H1 (cell line): ENCODE measurements around the gene ZBTB18. TPM values are rescaled to one million over a fixed set of nuclear protein-coding genes. Genes with fewer than 3 reads are reported as not detected.

Experiments used
- CTCF ChIA-PET: fragments of 300-600 bp; sonication (Branson Sonifier 250); formaldehyde crosslinking; loops from one replicate; lab custom pipeline; 2021; ENCODE audit not compliant: partially characterized antibody; lab: Charles Lee
- POLR2A ChIA-PET: fragments of 300-600 bp; sonication (Branson Sonifier 250); formaldehyde crosslinking; loops from one replicate; lab custom pipeline; 2021; ENCODE audit warnings: inconsistent platforms; ENCODE audit not compliant: partially characterized antibody; lab: Charles Lee
- DNase-seq, 2 experiments: peaks; one replicate each; pipeline versions ENCODE4 v3.0.0 to v3.0.0-alpha.2; 2010 to 2022; ENCODE audit warnings: low spot score in 2 of 2, low read depth in 1 of 2, mixed read lengths in 1 of 2
- FAIRE-seq: peaks from 2 replicates; lab custom pipeline; 2011; peaks lifted over from hg19 to GRCh38; lab: Jason Lieb, UNC
- H2AFZ ChIP-seq: 2 replicates; pipeline ENCODE4 v1.8.1; 2012; ENCODE audit warnings: low read length, inconsistent platforms
- H2AK5ac ChIP-seq: 2 replicates; pipeline ENCODE4 v1.6.1; 2013; ENCODE audit warnings: low read depth, low read length
- H2BK120ac ChIP-seq: replicated peaks from 2 replicates; pipeline ENCODE3; 2013; ENCODE audit warnings: low read depth, low read length, inconsistent platforms
- H2BK12ac ChIP-seq: 2 replicates; pipeline ENCODE4 v1.6.1; 2013; ENCODE audit warnings: low read depth, low read length
- H2BK15ac ChIP-seq: 2 replicates; pipeline ENCODE4 v1.6.1; 2013; ENCODE audit warnings: low read length
- H2BK20ac ChIP-seq: 2 replicates; pipeline ENCODE4 v1.6.1; 2013; ENCODE audit warnings: low read length
- H2BK5ac ChIP-seq: 2 replicates; pipeline ENCODE4 v1.6.1; 2013; ENCODE audit warnings: low read depth, low read length
- H3K14ac ChIP-seq: 2 replicates; pipeline ENCODE4 v1.6.1; 2013; ENCODE audit warnings: inconsistent platforms; ENCODE audit not compliant: insufficient read length
- H3K18ac ChIP-seq: 2 replicates; pipeline ENCODE4 v1.6.1; 2013; ENCODE audit warnings: low read length; ENCODE audit errors: extremely low read depth
- H3K23ac ChIP-seq: 2 replicates; pipeline ENCODE4 v1.6.1; 2013; ENCODE audit warnings: inconsistent platforms; ENCODE audit not compliant: insufficient read length
- H3K23me2 ChIP-seq: 2 replicates; pipeline ENCODE4 v1.6.1; 2013; ENCODE audit warnings: low read depth, low read length
- H3K27ac ChIP-seq: 2 replicates; pipeline ENCODE4 v1.6.1; 2011; ENCODE audit warnings: low read depth, low read length, inconsistent platforms
- H3K27me3 ChIP-seq, 4 experiments: replicated peaks in 1 of 4; 1 replicate in 1 of 4; 2 replicates in 3 of 4; pipeline versions ENCODE4 v1.6.1 to v1.8.1; 2011 to 2013; ENCODE audit warnings: low read length in 3 of 4, mild to moderate bottlenecking in 3 of 4, inconsistent platforms in 2 of 4, mixed read lengths in 2 of 4, moderate library complexity in 1 of 4; ENCODE audit not compliant: control insufficient read depth in 3 of 4, insufficient read depth in 3 of 4; ENCODE audit errors: extremely low read depth in 1 of 4
- H3K36me3 ChIP-seq, 4 experiments: 2 replicates each; pipeline versions ENCODE4 v1.6.1 to v1.8.1; 2011 to 2013; ENCODE audit warnings: mild to moderate bottlenecking in 4 of 4, low read length in 3 of 4, moderate library complexity in 2 of 4, control low read depth in 1 of 4, inconsistent platforms in 1 of 4; ENCODE audit not compliant: insufficient read depth in 4 of 4, control insufficient read depth in 2 of 4
- H3K4ac ChIP-seq: replicated peaks from 2 replicates; pipeline ENCODE3; 2013; ENCODE audit warnings: low read length, low read depth, mixed read lengths, inconsistent platforms; ENCODE audit not compliant: insufficient read length
- H3K4me1 ChIP-seq, 4 experiments: replicated peaks in 1 of 4; 1 replicate in 1 of 4; 2 replicates in 3 of 4; pipeline versions ENCODE4 v1.6.1 to v1.8.1; 2011 to 2013; ENCODE audit warnings: low read length in 3 of 4, inconsistent platforms in 2 of 4, mixed read lengths in 1 of 4; ENCODE audit not compliant: insufficient read depth in 4 of 4, control insufficient read depth in 3 of 4
- H3K4me2 ChIP-seq, 2 experiments: 2 replicates each; pipeline versions ENCODE4 v1.6.1 to v1.8.1; 2011 to 2013; ENCODE audit warnings: low read depth in 2 of 2, low read length in 2 of 2, control low read depth in 1 of 2, inconsistent platforms in 1 of 2, mild to moderate bottlenecking in 1 of 2; ENCODE audit not compliant: insufficient read depth in 1 of 2
- H3K4me3 ChIP-seq, 4 experiments: fragments of 200-600, 300-600 bp in 1 of 4; sonication (generic), shearing (Covaris generic), sonication (Bioruptor Twin) in 1 of 4; 2 replicates each; pipeline versions ENCODE4 v1.5.1 to v1.8.1; 2011 to 2016; ENCODE audit warnings: low read length in 4 of 4, low read depth in 3 of 4, control low read depth in 2 of 4, inconsistent platforms in 2 of 4, mild to moderate bottlenecking in 2 of 4, mixed read lengths in 1 of 4, moderate library complexity in 1 of 4; ENCODE audit not compliant: insufficient read depth in 2 of 4; ENCODE audit errors: extremely low read depth in 1 of 4
- H3K56ac ChIP-seq: replicated peaks from 2 replicates; pipeline ENCODE3; 2013; ENCODE audit warnings: low read depth, mild to moderate bottlenecking, mixed read lengths, low read length, inconsistent platforms; ENCODE audit not compliant: insufficient read length
- H3K79me1 ChIP-seq: 2 replicates; pipeline ENCODE4 v1.6.1; 2013; ENCODE audit warnings: low read depth, low read length, control low read depth
- H3K79me2 ChIP-seq, 2 experiments: 2 replicates each; pipeline versions ENCODE4 v1.6.1 to v1.8.1; 2012 to 2013; ENCODE audit warnings: low read length in 2 of 2, mild to moderate bottlenecking in 2 of 2, inconsistent platforms in 1 of 2; ENCODE audit not compliant: insufficient read depth in 2 of 2, control insufficient read depth in 1 of 2
- H3K9ac ChIP-seq, 4 experiments: replicated peaks in 1 of 4; 1 replicate in 1 of 4; 2 replicates in 3 of 4; pipeline versions ENCODE4 v1.6.1 to v1.8.1; 2011 to 2013; ENCODE audit warnings: low read depth in 3 of 4, low read length in 3 of 4, control low read depth in 2 of 4, mild to moderate bottlenecking in 2 of 4, moderate library complexity in 2 of 4, inconsistent platforms in 1 of 4; ENCODE audit errors: extremely low read depth in 1 of 4
- H3K9me3 ChIP-seq, 2 experiments: 2 replicates each; pipeline versions ENCODE4 v1.6.1 to v1.8.1; 2012 to 2013; ENCODE audit warnings: mild to moderate bottlenecking in 2 of 2, moderate library complexity in 2 of 2, control low read depth in 1 of 2, inconsistent platforms in 1 of 2, low read depth in 1 of 2, low read length in 1 of 2, mixed read lengths in 1 of 2; ENCODE audit not compliant: insufficient read depth in 2 of 2
- H4K20me1 ChIP-seq, 2 experiments: replicated peaks in 1 of 2; 2 replicates each; pipeline versions ENCODE3 to v1.8.1; 2011 to 2013; ENCODE audit warnings: inconsistent platforms in 2 of 2, low read length in 2 of 2, mild to moderate bottlenecking in 1 of 2; ENCODE audit not compliant: insufficient read depth in 2 of 2, control insufficient read depth in 1 of 2
- H4K5ac ChIP-seq: 2 replicates; pipeline ENCODE4 v1.6.1; 2013; ENCODE audit warnings: low read length, low read depth, mixed read lengths, inconsistent platforms; ENCODE audit not compliant: insufficient read length
- H4K8ac ChIP-seq: 2 replicates; pipeline ENCODE4 v1.8.0; 2013; ENCODE audit warnings: mild to moderate bottlenecking, moderate library complexity, low read length, inconsistent platforms; ENCODE audit not compliant: insufficient read depth; ENCODE audit errors: extremely low read depth
- H4K91ac ChIP-seq: replicated peaks from 2 replicates; pipeline ENCODE3; 2013; ENCODE audit warnings: low read length, mixed read lengths, inconsistent platforms; ENCODE audit not compliant: insufficient read length
- GABPA ChIP-seq: IDR thresholded peaks from 2 replicates; pipeline ENCODE4 v1.6.1; 2011; ENCODE audit warnings: mild to moderate bottlenecking, low read length, moderate library complexity, borderline replicate concordance; ENCODE audit not compliant: insufficient read depth
- RFX5 ChIP-seq: IDR thresholded peaks from 2 replicates; pipeline ENCODE4 v1.6.1; 2011; ENCODE audit warnings: low read depth, low read length, improper control_type of control experiment, borderline replicate concordance
- WGBS, 2 experiments: shearing (Covaris generic) in 1 of 2; methylation state at CpG; one replicate each; pipeline versions ENCODE4 v1.1.6 to v1.1.7; 2013 to 2015; ENCODE audit warnings: low lambda C conversion rate in 2 of 2, mixed read lengths in 2 of 2, inconsistent platforms in 1 of 2, low coverage in 1 of 2, missing lambda C conversion rate in 1 of 2; ENCODE audit not compliant: insufficient replicate concordance in 2 of 2, insufficient coverage in 1 of 2, insufficient read length in 1 of 2; ENCODE audit errors: extremely low coverage in 1 of 2, missing lambda C conversion rate in 1 of 2; 5-methylcytosine and 5-hydroxymethylcytosine counted together
- polyA plus RNA-seq, 7 experiments: library from polyadenylated mRNA; depleted of rRNA in 3 of 7; stranded (reverse) in 5 of 7; unstranded in 2 of 7; fragments of >200 nt in 5 of 7; fragments of 200-250 nt in 2 of 7; gene quantifications; 1 replicate in 5 of 7; 2 replicates in 1 of 7; 4 replicates in 1 of 7; pipeline versions ENCODE4 v1.2.1 to v1.2.3, GENCODE V29; 2011 to 2013; ENCODE audit warnings: missing spikeins in 2 of 7, mixed read lengths in 2 of 7
- total RNA-seq: library from RNA; stranded (reverse); fragmentation: NEBNext Ultra II Directional; extraction: Animal tissue kit (Norgen Biotek cat#: 25700); gene quantifications from 2 replicates; pipeline ENCODE4 v1.2.1, GENCODE V29; 2021

The ZBTB18 gene
- total and polyA plus RNA-seq, 2 of the 8 experiments (the other 6 are each of a cell fraction or from before 2014, with no cell fraction given) = 8.5 to 14.4 TPM

GRCh38 chr1:244060686-244061085, 9.6 kb downstream of the ZBTB18 start:
- no peak for FAIRE-seq
- CTCF ChIA-PET = interaction anchor here (0.6 to 1.5 kb wide), 2 partner anchors 8 to 239 kb away, joined by 3 read pairs; no protein-coding TSS in a partner anchor

More at GRCh38 chr1:244060686-244061085, 9.6 kb downstream of the ZBTB18 start:
- Histone ChIP-seq H3K23ac (no peak overlapping the region), H3K56ac (no peak overlapping the region), H4K8ac (no peak overlapping the region), H3K79me2 (no peaks in the 10 kb centered on the region), H3K23me2 (no peaks in the 10 kb centered on the region), H2BK15ac (no peak overlapping the region), H4K91ac (no peak overlapping the region), H3K27me3 (no peaks in the 10 kb centered on the region), H2AFZ (no peak overlapping the region), H3K18ac (no peak overlapping the region), H3K4me3 (no peak overlapping the region), H3K79me1 (no peaks in the 10 kb centered on the region), H3K27ac (no peak overlapping the region), H2BK5ac (no peak overlapping the region), H3K9me3 (no peaks in the 10 kb centered on the region), H3K9ac (no peak overlapping the region), H3K14ac (no peak overlapping the region), H3K4ac (no peak overlapping the region), H4K5ac (no peak overlapping the region), H2BK20ac (no peak overlapping the region), H2BK12ac (no peak overlapping the region), H3K4me1 (peaks cover 0 to 9% (median 0%) of the 10 kb centered on the region in 4 experiments; a peak in 2 of 7 replicates), H2BK120ac (no peak overlapping the region), H2AK5ac (no peak overlapping the region), H3K4me2 (no peak overlapping the region), H4K20me1 (peaks cover 0 to 2% of the 10 kb centered on the region in 2 experiments), H3K36me3 (peaks cover 0 to 3% (median 0%) of the 10 kb centered on the region in 4 experiments; a peak in 1 of 8 replicates)
- 84% methylated on average over 2 of the region's 2 CpGs; no CpG with 5 or more reads in 1 of the 2 experiments for WGBS, 2 experiments
- DNase-seq = no peak
- TF ChIP-seq RFX5 (no peak), GABPA (no peak)
- POLR2A ChIA-PET = no interaction called here
